Stimulated activated CD8-positive, alpha-beta memory T cell treated with anti-CD3 and anti-CD28 coated beads, Interleukin-2, amount 100 ng/mL, for 48 hours (primary cell): ENCODE results near the gene PRDM16.

ENCODE experiments used
- DNase-seq, 2 donors: peaks; one replicate each; pipeline ENCODE4 v3.0.0-alpha.2; 2020; ENCODE audit warnings: low read depth in 2 of 2

The PRDM16 gene

DNA sequence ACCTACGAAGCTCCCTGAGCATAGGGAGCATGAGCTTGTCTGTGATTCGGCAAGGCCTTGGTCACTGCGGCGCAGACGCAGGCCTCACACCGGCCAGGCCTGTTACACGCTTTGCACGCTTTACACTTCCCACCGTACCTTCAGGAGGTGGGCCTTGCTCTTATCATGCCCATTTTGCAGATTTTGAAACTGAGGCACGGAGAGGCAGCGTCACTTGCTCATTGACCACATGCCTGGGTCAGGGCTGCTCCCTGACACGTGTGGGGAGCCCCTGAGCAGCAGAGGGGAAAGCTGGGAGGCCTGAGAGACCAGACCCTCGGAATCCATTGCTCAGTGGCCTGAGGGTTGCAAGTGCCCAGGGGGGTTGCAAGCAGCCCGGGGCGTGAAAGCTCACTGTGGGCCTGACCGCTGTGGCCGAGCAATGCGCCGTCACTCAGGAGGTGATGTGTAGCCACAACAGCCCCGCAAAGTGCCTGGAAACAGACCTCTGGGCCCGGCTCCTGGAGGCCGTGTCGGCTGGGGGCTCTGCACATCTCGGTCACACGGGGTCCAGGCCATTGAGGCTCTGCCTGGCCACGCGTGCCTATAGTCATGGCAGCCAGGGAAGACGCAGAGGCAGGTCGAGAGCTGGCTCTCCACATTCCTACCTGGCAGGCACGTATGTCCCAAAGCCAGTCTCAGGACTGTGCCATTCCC lies 392.4 kb downstream of the PRDM16 start:
- no peak for DNase-seq

DNA sequence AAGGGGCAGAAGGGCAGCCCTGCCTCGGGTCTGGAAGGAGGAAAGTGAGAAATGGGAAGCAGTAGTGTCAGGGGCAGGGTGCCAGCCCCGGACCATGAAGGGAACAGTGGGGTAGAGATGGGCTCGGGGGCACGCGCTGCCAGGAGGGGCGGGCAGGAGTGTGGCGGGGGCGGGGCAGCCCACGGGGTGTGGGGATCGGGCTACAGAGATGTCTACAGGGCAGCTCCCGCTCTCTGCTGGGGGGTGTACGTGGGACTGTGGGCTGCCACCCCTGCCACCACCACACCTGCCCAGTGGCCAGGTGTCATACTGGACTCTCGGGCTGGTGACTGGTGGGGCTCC lies 392.9 kb downstream of the PRDM16 start:
- DNase-seq = no peak

DNA sequence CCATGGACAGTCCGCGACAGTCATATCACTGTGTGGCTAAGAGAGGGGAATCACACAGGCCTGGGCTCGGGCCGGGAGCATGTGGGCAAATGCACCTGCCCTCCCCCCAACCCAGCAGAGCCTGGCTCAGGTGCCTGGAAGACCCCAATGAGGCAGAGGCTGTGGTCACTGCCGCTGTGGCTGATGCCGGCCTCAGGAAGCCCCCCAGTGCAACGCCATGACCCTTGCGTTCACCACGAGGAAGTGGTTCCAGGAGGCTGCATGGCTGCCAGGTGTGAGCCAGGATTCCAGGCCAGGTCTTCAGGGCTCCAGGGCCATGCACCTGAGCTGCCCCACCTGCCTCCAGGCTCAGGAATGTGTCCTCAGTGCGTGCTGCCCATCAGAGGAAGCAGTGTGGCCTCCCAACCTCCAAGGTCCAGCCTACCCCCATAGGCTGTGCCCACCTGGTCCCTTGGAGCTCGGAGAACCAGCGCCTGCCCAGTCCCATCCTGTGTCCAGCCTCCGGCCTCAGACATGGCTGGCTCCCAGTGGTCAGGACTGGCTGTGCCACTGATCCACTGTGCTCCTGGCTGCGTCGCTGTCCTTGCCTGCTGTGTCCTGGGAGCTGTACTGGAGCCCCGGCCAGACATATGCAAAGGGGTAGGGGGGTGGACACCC lies 393.5 kb downstream of the PRDM16 start:
- DNase-seq = no peak

DNA sequence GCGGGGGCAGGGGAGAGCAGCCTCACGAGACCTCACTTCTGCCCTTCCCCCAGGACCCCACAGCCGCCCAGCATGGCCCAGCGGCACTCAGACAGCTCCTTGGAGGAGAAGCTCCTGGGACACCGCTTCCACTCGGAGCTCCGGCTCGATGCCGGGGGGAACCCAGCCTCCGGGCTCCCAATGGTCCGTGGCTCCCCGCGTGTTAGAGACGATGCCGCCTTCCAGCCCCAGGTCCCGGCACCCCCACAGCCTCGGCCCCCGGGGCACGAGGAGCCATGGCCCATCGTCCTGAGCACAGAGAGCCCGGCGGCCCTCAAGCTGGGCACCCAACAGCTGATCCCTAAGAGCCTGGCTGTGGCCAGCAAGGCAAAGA lies 394.0 kb downstream of the PRDM16 start:
- DNase-seq = no peak

DNA sequence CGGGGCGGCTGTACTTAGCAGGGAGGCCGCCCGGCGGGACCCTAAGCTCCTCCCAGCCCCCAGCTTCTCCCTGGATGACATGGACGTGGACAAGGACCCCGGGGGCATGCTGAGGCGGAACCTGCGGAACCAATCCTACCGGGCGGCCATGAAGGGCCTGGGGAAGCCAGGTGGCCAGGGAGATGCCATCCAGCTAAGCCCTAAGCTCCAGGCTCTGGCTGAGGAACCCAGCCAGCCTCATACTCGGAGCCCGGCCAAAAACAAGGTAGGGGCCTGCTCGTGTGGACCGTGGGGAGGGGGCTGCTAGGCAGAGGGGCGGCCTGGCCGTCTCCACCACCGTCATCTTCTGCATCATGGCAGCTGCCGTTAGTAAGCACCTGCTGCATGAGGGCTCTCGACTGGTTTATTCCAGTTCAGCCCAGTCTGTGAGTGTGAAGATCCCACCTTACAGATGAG lies 394.4 kb downstream of the PRDM16 start:
- no peak for DNase-seq

DNA sequence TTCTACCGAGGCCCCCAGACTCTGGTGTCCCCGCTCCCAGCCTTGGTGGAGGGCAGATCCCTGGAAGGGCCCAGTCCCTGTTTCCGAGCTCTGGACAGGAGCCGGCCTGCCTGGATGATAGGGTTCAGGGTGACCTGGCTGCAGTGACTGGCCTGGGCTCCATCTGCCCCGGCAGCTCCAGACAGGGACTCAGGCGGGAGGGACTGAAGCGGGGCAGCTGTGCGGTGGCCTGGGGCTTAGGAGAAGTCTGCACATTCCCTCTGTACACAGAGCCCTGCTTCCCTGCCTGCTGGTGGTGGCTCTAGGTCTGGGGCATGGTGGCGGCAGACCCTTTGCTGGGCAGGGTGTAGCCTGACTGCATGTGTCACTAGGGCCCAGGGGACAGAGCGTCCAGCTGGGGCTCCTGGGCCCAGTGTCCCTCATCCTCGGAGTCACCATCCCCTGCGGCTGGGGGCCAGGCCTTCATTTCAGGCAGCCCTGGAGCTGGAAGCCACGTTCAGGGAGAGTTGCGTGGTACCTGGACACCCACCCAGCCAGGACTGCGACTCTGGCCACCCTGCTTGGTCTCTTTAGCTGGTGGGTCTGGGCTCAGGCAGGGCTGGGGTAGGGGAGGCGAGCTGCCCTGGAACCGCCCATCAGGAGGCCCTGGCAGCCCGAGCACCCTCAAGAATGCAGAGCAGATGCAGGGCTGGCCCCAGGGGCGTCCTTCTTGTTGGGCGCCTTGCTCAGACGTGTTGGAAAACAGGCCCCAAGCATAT lies 395.1 kb downstream of the PRDM16 start:
- DNase-seq = no peak

DNA sequence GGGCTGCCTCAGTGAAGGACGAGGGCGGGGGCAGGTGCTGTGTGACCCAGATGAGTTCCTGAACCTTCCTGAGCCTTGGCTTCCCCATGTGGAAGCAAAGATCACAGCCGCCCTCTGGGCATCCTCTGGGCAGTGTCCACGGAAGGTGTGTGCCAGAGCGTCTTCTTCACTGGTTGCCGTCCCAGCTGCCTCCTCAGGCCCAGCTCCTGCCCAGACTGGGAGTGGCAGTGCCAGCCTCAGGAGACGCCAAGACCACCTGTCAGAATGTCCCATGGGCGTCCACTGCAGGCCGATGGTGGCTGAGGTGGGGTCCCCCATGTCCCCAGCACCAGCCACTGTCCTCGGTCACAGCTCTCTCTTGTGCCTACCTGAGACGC lies 395.6 kb downstream of the PRDM16 start:
- no peak for DNase-seq

DNA sequence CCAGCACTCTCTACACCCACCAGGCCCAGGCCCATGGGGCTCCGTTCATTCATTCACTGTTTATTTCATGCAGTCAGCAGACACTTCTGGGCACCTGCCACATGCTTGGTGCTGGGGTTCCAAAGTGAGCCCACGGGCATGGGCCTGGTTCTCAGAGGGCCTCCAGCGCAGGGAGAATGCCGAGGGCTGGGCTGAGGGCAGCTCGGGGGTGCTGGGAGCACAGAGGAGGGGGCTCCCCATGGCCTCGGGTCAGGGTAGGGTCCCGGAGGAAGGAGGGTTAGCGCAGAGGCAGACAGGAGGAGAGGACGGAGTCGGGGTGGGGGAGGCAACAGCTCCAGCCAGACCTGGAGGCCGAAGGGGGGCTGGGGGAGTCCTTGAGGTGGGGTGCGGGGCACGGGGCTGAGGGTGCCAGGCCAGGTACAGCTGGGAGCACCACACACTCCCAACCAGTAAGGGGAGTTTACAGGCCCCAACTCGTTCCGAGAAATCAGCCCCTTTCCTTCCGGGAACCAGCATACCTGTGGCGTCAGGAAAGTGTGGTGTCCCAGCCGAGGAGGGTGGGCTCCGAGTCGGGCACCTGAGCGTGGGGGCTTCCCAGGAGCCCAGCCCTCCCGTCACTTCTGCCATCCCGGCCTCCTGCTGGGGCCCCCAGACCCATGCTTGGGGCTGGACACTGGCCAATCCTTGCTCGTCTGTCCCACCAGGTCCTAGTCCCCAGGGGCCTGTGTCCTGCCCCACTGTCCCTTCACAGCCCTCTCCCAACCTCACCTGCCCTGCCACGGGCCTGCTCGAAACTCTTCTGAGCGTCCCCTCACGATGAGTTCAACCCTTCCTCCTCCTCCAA lies 396.3 kb downstream of the PRDM16 start:
- no peak for DNase-seq

DNA sequence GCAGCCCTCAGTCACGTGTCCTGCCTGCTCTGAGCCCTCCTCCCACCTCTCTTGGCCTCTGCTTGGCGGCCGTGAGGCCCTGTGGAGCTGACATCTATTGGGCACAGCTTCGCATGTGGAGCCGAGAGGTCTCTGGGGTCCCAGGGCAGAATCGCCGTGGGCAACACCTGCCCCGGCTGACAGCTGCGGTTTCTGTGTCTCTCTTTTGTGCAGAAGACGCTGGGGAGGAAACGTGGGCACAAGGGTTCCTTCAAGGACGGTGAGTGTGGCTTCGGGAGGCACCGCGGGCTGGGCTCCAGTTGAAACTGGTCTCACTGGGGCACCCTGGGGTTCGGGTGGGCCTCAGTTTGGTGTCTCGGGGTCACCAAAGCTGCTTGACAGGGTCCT lies 396.9 kb downstream of the PRDM16 start:
- DNase-seq = no peak

DNA sequence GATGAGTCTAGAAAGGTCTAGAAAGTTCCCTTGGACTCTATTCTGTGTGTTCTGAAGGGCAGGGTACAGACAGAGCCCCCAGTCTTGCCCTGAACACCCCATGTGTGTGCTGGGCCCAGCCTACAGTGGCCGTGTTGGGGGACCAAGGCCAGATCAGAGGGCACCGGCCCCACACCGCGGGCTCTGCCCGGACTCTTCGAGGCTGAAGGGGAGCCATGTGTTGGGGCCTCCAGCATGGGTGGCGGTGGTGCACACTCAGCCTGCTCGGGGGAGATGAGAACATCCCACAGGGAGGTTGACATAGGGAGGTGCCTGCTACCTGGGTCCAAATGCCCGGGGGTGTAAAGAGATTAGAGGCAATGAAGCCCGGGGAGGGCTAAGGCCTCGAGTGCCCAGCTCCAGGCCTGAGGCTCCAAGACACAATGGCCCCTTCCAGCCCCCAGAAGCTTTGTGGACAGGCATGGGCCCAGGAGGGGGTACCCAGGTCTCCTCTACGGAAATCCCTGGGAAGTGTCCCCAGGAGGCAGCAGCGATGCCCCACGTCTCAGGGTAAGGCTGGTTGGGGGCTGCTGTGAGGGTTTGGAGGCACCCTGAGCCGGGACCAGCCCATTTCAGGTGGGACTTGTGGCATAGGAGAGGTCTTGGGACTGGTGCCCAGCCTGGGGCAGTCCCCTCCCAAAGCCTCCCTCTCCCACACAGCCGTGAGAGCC lies 397.5 kb downstream of the PRDM16 start:
- DNase-seq = no peak

DNA sequence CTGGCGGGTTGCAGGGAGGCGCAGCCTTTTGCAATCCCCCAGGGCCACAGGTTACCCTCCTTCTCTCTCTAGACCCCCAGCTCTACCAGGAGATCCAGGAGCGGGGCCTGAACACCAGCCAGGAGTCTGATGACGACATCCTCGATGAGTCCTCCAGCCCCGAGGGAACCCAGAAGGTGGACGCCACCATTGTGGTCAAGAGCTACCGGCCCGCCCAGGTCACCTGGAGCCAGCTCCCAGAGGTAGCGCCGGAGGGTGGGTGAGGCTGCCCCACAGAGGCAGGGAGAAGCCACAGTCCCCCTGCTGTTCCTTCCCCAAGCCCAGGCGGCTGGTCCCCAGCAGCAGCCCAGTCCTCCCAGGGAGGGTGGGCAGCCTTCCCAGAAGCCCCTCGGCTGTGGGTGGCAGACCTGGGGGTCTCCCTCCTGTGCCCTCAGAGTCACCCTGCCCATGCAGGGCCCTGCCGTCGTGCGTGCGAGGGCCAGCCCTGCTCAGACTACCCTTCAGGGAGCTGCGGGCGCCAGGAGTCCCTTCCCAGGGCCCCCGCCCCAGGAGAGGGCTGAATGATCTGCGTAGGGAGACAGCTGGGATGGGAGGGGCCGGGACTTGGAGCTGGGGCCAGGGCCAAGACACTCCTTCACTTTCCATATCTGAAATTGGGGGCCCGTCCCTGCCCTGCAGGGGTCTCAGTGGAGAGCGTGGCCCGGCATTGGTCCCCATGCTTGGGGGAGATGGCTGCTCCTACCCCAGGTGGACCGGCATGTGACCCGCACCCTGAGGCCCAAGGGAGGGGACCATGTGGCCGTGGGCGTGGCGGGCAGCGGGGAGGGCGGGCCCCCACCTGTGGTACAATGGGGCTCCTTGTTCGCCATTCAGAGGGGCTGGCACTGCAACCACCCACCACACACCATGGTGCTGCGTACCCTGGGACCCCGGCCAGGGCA lies 398.4 kb downstream of the PRDM16 start:
- no peak for DNase-seq

DNA sequence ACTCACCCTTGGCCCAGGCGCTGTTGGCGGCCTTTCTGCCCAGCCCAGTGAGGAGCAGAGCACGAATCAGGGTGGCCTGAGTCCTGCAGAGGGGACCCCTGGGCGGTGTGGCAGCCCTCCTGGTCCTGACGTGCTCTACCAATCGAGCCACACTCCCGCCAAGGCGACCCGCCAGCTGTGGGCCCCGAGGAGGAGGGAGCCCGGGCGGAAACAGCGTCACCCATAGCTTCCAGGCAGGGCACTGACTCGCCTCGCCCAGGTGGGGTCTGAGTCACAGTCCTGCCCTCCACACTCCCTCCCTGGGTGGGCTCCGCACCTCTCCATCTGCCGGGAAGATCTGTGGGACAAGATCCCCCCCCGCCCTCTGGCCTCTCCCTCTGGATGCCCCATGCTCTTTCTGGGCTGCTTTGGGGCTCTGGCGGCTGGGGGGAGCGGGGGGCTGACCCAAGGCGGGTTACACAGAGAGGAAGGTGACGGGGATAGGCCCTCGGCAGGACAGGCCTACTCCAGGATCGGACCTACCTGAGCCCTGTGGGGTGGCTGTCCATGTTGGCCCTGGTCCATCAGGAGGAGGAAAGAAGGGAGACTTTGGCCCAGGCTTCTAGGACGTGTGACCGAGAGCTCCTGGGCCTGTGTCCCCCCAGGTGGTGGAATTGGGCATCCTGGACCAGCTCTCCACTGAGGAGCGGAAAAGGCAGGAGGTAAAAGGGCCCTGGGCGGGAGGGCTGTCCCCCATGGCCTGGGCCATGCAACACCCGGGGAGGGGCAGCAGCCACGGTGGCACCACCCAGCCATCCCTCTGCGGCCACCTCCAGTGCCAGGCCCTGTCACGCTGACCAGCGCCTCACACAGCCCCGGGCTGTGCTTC lies 399.5 kb downstream of the PRDM16 start:
- DNase-seq = no peak

DNA sequence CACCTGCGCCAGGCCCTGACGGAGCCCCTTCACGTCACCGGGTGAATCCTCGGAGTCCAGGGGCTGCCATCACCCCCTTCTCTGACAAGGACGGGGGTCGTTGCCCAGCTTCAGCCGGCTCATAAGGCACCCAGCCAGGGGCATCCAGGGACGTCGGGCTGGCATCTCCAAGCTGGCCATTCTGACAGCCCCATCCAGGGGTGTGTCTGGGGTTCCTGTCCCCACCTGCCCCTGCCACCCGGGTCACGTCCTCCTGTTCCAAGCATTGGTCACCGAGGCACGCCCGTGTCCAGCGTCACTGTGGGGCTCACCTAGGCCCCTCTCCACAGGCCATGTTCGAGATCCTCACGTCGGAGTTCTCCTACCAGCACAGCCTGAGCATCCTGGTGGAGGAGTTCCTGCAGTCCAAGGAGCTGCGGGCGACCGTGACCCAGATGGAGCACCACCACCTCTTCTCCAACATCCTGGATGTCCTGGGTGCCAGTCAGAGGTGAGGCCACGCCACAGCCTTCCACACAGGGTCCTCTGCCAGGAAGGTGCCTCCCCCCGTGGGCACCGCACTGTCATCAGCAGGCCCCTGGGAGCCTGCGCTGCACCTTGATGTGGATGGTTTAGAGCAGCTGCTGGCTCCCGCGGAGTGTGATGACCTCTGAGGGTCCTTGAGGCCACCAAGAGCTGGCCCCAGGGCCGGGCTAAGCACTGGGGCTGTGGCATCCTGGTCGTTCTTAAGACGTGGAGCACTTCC lies 400.3 kb downstream of the PRDM16 start:
- DNase-seq = no peak

DNA sequence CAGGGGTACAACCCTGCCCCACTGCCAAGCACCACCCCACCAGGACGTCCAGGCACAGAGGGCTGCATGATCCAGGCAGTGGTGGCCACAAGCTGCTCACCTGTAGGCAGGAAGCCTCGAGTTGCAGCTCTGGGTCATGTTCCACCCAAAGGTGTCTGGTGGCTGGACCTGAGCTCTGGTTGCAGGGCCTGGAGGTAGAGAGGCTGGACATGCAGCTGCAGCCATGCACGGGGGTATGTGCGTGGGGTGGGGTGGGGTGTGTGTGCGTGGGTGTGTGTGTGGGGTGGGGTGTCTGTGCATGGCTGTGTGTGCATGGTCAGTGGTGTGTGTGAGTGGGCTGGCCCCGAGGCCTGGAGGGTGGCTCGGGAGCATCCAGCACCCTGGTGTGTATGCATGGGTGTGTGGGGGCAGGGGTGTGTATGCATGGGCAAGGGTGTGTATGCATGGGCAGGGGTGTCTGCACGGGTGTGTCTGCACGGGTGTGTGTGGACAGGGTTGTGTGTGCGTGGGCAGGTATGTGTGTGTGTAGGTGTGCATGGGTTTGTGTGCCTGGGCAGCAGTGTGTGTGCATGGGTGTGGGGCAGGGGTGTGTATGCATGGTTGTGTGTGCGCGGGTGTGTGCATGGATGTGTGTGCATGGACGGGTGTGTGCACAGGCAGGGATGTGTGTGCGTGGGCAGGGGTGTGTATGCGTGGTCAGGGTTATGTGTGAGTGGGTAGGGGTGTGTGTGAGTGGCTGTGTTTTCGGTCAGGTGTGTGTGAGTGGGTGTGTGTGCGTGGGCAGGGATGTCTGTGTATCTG lies 401.0 kb downstream of the PRDM16 start:
- no peak for DNase-seq

DNA sequence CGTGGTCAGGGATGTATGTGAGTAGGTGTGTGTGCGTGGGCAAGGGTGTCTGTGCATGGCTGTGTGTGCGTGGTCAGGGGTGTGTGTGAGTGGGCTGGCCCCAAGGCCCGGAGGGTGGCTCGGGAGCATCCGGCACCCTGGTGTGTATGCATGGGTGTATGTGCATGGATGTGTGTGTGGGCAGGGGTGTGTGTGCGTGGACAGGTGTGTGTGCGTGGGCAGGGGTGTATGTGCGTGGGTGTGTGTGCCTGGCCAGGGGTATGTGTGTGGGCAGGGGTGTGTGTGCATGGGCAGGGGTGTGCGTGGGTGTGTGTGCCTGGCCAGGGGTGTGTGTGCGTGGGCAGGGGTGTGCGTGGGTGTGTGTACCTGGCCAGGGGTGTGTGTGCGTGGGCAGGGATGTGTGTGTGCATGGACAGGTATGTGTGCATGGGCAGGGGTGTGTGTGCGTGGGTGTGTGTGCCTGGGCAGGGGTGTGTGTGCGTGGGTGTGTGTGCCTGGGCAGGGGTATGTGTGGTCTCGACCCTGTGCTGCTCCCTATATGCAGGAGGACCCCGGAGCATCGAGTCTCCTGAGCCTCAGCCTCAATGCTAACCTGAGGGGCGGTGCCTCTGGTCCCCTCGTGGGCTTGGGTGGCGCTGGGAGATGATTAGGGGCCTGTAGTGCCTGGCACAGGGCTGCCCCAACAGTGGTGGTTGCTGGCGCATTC lies 401.8 kb downstream of the PRDM16 start:
- no peak for DNase-seq

DNA sequence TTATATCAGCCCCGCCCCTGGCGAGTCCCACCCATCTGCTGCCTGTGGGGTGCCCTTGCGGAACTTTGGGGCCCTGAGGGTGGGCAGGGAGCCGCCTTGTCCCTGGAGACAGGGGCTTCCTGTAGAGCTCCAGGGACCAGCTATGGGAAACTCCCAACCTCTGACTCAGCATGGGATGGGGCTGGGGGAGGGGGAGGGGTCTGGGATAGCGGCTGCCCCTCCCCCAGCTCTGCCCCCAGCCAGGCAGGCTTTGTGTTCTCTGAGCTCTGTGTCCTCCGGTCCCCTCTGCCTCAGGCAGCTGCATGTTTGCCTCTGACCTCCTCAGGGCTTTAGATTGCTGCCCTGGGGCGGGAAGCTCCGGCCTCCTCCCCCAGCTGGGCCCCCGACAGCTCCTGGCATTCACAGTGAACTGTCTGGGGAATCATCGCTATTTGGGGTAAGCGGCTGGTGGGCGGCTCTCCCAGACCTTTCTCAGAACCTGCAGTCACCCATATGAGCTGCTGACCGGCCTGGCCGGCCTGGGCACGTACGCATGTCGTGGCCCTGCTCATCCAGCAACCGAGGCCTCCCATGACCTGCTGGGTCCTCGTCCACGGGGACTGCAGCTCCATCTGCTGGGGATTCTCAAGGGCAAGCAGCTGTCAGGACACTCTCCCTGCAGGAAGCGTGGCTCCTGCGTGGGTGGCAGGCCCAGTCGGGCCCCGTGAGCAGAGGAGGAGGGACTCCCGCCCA lies 402.5 kb downstream of the PRDM16 start:
- no peak for DNase-seq
